Measurements from ENCODE around the gene OR4C11.

Gene OR4C11, protein sequence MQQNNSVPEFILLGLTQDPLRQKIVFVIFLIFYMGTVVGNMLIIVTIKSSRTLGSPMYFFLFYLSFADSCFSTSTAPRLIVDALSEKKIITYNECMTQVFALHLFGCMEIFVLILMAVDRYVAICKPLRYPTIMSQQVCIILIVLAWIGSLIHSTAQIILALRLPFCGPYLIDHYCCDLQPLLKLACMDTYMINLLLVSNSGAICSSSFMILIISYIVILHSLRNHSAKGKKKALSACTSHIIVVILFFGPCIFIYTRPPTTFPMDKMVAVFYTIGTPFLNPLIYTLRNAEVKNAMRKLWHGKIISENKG

DNA sequence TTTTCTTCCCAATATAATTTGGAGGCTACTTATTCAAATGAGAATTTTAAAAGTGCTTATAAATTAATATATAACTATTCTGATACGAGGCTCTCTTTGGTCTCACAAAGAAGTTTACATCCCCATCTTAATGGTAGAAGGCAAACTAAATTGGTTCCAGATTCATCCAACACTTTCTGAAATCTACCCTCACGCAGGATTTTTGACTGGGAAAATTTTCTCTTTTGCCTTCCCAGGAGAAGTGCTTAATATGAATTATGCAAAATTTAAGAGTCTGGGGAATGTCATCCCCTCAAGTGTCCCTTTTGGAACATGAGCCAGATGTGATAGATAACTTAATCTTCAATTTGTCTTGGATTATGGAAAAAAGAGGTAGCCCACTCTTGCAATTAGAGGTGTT is at the start of gene OR4C11:
Gene OR4C11 (minus strand): TSS at position 101 of the 400 bp plus-strand sequence. CDS start 3,272 bp downstream, outside the sequence.
- no peak for DNase-seq

DNA sequence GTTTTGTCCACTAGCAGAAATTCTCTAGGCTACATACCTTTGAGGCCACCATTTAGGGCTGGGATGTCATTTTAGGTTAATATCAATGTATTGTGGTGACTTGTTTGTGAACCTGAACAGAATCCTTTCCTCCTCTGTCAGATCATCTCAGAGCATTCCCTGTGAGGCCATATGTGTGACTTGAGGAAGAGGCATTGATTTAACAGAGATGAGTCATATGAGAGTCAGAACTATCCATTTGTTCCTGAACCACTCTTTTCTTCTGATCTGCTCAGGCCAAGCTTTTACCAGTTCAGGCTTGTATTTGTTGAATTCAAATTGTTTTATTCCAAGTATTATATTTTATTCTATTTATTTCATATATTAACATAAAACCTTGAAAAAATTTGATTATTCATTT is 47.7 kb upstream of the OR4C11 start:
- no peak for DNase-seq

DNA sequence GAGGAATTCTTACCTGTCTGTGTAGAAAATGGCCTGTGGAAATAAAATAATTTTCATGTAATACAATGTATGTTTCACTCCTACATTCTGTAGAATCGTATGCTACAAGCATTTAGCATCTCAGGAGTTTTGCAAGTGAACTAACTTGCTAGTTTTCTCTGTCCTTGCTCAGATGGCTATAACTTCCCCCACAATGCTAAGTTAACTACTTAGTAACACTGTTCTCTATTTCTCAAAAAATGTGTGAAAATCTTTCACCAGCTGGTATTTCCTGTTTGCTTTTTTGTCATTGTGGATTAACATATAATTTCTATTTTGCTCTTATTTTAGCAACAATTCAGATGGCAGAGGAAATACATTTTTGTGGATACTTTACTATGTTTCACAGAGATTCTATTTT is 45.1 kb upstream of the OR4C11 start:
- DNase-seq, result no peak

DNA sequence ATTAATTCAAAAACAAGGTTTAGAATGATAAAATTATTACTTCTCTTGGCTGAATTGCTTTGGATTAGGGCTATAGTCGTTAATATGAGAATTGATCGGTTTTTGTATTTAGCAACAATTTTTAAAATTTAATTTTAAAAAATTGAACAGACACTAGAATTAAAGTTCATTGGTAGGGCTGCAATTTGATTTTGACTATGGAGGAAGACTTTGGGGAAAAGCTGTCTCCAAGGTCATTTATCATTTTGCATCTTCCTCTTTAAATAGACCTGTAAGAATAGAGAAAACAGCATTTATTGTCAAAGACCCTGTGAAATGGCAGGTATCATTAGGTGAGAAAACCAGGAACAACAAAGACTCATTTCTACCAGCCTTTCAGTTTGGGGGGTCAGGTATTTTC is 40.6 kb upstream of the OR4C11 start, which contains the start of gene OR4S2:
Gene OR4S2 (plus strand): TSS at position 301 of the 400 bp plus-strand sequence. CDS start 2,577 bp downstream, outside the sequence.
- no peak for DNase-seq

DNA sequence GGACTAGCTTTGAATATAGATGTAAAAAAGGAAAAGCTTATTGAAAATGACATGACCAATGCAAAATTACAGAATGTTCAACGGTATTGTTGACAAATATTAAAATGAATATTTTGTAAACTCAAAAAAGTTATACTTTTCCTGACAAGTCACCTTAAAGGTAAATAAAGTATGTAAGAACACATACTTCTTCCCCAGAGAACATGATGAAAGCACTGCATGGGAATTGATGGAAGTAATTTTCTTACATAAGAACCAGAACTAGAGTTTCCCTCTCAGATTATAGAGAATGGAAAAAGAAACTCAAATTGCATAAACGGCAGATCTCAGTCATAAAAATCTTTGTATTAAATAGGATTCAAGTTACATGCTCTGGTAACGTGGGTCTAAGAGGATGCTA is 27.4 kb upstream of the OR4C11 start, which contains the start of gene OR4P4:
Gene OR4P4 (plus strand): TSS at position 301 of the 400 bp plus-strand sequence.
- DNase-seq, result no peak

DNA sequence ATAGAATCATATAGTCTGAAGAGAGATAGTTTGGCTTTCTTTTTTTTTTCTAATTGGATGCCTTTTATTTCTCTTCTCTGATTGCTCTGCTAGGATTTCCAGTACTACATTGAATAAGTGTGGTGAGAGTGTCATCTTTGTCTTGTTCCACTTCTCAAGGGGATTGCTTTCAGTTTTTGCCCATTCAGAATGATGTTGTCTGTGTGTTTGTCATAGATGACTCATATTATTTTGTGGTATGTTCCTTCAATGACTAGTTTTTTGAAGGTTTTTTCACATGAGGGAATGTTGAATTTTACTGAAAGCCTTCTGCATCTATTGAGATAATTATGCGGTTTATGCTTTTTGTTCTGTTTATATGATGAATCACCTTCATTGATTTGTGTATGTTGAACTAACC is 17.1 kb upstream of the OR4C11 start:
- DNase-seq, result no peak

DNA sequence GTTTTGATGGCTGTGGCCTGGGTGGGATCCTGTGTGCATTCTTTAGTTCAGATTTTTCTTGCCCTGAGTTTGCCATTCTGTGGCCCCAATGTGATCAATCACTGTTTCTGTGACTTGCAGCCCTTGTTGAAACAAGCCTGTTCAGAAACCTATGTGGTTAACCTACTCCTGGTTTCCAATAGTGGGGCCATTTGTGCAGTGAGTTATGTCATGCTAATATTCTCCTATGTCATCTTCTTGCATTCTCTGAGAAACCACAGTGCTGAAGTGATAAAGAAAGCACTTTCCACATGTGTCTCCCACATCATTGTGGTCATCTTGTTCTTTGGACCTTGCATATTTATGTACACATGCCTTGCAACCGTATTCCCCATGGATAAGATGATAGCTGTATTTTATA is 34.9 kb downstream of the OR4C11 start:
- DNase-seq, result no peak

DNA sequence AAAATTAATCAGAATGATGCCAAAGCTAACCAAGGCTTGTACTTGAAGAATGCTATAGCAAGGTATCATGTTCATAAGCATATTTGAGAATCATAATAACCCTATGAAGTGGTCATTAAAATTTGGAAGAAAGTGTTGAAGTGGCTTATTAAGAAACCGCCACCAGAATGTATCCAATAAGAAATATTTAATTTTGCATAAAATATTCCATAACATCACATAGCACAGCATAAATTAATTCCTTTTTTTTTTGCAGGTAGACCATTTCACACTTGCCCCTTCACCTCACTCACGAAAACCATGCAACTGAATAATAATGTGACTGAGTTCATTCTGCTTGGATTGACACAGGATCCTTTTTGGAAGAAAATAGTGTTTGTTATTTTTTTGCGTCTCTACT is 35.6 kb downstream of the OR4C11 start, which contains the start of gene OR4C16:
Gene OR4C16 (plus strand): TSS at position 301 of the 400 bp plus-strand sequence. CDS start 0 bp downstream, at position 301.
- no peak for DNase-seq

DNA sequence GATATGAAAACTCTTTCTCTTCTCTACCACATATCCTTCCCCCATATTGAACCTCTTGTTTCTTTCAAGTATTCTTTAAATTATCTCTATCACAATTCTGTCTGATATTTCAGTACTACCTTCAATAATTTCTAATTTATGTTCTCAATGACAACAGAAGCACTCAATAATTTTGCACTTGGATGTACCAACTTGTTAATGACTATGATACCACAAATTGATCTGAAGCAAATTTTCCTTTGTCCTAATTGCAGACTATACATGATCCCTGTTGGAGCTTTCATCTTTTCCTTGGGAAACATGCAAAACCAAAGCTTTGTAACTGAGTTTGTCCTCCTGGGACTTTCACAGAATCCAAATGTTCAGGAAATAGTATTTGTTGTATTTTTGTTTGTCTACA is 53.3 kb downstream of the OR4C11 start, which contains the start of gene OR4C15:
Gene OR4C15 (plus strand): TSS at position 301 of the 400 bp plus-strand sequence. CDS start 0 bp downstream, at position 301.
- DNase-seq, result no peak
